Measurements from ENCODE around the gene UBALD2. TPM values are rescaled to one million over a fixed set of nuclear protein-coding genes. Genes with fewer than 3 reads are reported as not detected.
A peak's percentile ranks its signal among the peaks of the same experiment; 100 is the strongest.

Gene UBALD2
- total and polyA plus RNA-seq, 2 of the 4 experiments (the other 2 are of a cell fraction) = 0.90 to 12.1 TPM

GRCh38 chr17:76268015-76268749 lies 3.0 kb downstream of the UBALD2 start:
- H4K20me1 ChIP-seq (ENCODE audit: insufficient read depth, low read length) = no peaks in the 10 kb centered on the region
- no peak overlapping the region for H3K18ac ChIP-seq (ENCODE audit: low read depth, low read length)
- no peak overlapping the region for H2AFZ ChIP-seq (replicated peaks; ENCODE audit: low read length, poor library complexity)
- no peak overlapping the region; the same call in 1 of the 2 replicates for H4K91ac ChIP-seq (ENCODE audit: insufficient read depth, low read depth, low read length)
- ChIA-PET POLR2A (ENCODE audit: unreplicated experiment) (interaction anchor here (0.5 kb wide), 1 partner anchor 108 kb away, joined by 4 read pairs; no protein-coding TSS in a partner anchor), CTCF (no interaction called here)
- peak overlapping the region; percentile 12 for H2BK5ac ChIP-seq (ENCODE audit: low read depth, low read length, poor library complexity, severe bottlenecking)
- TF ChIP-seq CHD1 (IDR thresholded peaks at IDR 0.05; ENCODE audit: low read depth, low read length) (no peak), MAZ (IDR thresholded peaks at IDR 0.05; ENCODE audit: borderline replicate concordance, low read depth, low read length) (0 out of 2 replicates have a peak, but pooled peaks have one; percentile 12), RAD21 (IDR thresholded peaks at IDR 0.05; ENCODE audit: low read length) (no peak), POLR2A (IDR thresholded peaks at IDR 0.05; ENCODE audit: low read depth, low read length) (peak; percentile 37; the same call in 1 of the 2 replicates), CEBPB (IDR thresholded peaks at IDR 0.05; ENCODE audit: low read depth, low read length) (peak; percentile 71)
- H2BK15ac ChIP-seq (ENCODE audit: low read depth, low read length) = no peak overlapping the region; the same call in 2 of the 3 replicates
- BruUV-seq (replicated peaks) = no TSS peak
- H3K56ac ChIP-seq (ENCODE audit: extremely low read depth, insufficient read depth, low read length) = peak overlapping the region; percentile 14; the same call in 1 of the 2 replicates
- no peak for ATAC-seq (ENCODE audit: low read depth)
- no peak overlapping the region for H3K9ac ChIP-seq (ENCODE audit: low read depth, low read length)
- peaks cover 32 to 64% of the 10 kb centered on the region in 2 experiments for H3K79me1 ChIP-seq (ENCODE audit: low read depth in 1 of 2, low read length in 2 of 2)
- no peak overlapping the region for H2AK9ac ChIP-seq (replicated peaks; ENCODE audit: low read depth, low read length, poor library complexity)
- no peaks in the 10 kb centered on the region for H3K9me3 ChIP-seq (ENCODE audit: control insufficient read depth, insufficient read depth, low read length)
- peak overlapping the region; percentile 90; the same call in 1 of the 2 replicates for H2AK5ac ChIP-seq (ENCODE audit: low read depth, low read length)
- 0 out of 2 replicates have a peak overlapping the region, but pooled peaks have one; percentile 21 for H4K5ac ChIP-seq (ENCODE audit: low read depth, low read length)
- peak; percentile 45 for DNase-seq
- H3K36me3 ChIP-seq (ENCODE audit: control insufficient read depth, insufficient read depth, low read length) = peaks cover 8% of the 10 kb centered on the region
- dilution Hi-C loops (cut with HindIII; ENCODE audit: low sequenced_read_pairs, unreplicated experiment) = no loop called here
- no CpG with 5 or more reads among the region's 9 CpGs for WGBS, 2 experiments (ENCODE audit: extremely low coverage in 2 of 2, insufficient read length in 1 of 2)
- intact Hi-C loops (cut with micrococcal nuclease) = loop anchor here (5.0 kb wide), 1 partner anchor 131 kb away; no protein-coding TSS in a partner anchor
- H3K23ac ChIP-seq (ENCODE audit: low read depth, low read length) = peak overlapping the region; percentile 21; the same call in 1 of the 2 replicates
- H3K27ac ChIP-seq (ENCODE audit: insufficient read depth, low read length) = peak overlapping the region; percentile 26; the same call in 1 of the 2 replicates
- peaks cover 10% of the 10 kb centered on the region for H3K4me1 ChIP-seq (ENCODE audit: control insufficient read depth, insufficient read depth, low read length)
- H4K8ac ChIP-seq (ENCODE audit: low read depth in 2 of 2, low read length in 2 of 2) = peak overlapping the region; percentile 69 to 74; a peak in 2 of 4 replicates
- peaks cover 10% of the 10 kb centered on the region for H3K9me1 ChIP-seq (ENCODE audit: insufficient read depth, low read length)
- H3K14ac ChIP-seq (replicated peaks; ENCODE audit: low read depth, low read length) = peak overlapping the region; percentile 4; the same call in 1 of the 2 replicates
- H2BK20ac ChIP-seq (ENCODE audit: low read depth, low read length) = no peak overlapping the region; the same call in 1 of the 2 replicates
- no peak overlapping the region for H3K4me2 ChIP-seq (ENCODE audit: low read depth, low read length)
- in situ Hi-C loops (cut with MboI; ENCODE audit: low sequenced_read_pairs) = no loop called here
- H3K4me3 ChIP-seq (ENCODE audit: insufficient read depth, low read depth, low read length) = no peak overlapping the region
- no peak overlapping the region for H3K4ac ChIP-seq (ENCODE audit: low read depth, low read length)
- H2BK120ac ChIP-seq (ENCODE audit: low read depth, low read length) = no peak overlapping the region
- H3K27me3 ChIP-seq (ENCODE audit: control insufficient read depth, insufficient read depth, low read length) = no peaks in the 10 kb centered on the region

Data from IMR-90 (cell line).